ENCODE results near the gene NRSN2. TPM values are rescaled to one million over a fixed set of nuclear protein-coding genes. Genes with fewer than 3 reads are reported as not detected.
A peak's percentile ranks its signal among the peaks of the same experiment; 100 is the strongest.
"Not testable (repeated sequence)": the region's sequence is repeated elsewhere in the genome, so short reads cannot be mapped to it uniquely, and the experiment has no call there.

The NRSN2 gene
- total RNA-seq, 6 experiments from 2014 or later = 61.1 to 76.6 (median 65.4) TPM

GRCh38 chr20:375265-375889 lies 28.5 kb downstream of the NRSN2 start:
- no peak overlapping the region for H3K4me3 Mint-ChIP-seq
- H3K27ac Mint-ChIP-seq = no peak overlapping the region; the same call in 1 of the 2 replicates
- H3K36me3 Mint-ChIP-seq (ENCODE audit: low read depth) = no peaks in the 10 kb centered on the region

GRCh38 chr20:376089-376488 lies 29.2 kb downstream of the NRSN2 start:
- no peaks in the 10 kb centered on the region for H3K36me3 Mint-ChIP-seq (ENCODE audit: low read depth)
- H3K27me3 Mint-ChIP-seq (ENCODE audit: insufficient read depth) = peaks cover 2% of the 10 kb centered on the region
- peaks cover 31% of the 10 kb centered on the region for H3K4me1 Mint-ChIP-seq (ENCODE audit: low read depth)
- H3K9me3 Mint-ChIP-seq = no peaks in the 10 kb centered on the region
- H3K4me3 Mint-ChIP-seq = no peak overlapping the region
- TF ChIP-seq, protein P1, sequence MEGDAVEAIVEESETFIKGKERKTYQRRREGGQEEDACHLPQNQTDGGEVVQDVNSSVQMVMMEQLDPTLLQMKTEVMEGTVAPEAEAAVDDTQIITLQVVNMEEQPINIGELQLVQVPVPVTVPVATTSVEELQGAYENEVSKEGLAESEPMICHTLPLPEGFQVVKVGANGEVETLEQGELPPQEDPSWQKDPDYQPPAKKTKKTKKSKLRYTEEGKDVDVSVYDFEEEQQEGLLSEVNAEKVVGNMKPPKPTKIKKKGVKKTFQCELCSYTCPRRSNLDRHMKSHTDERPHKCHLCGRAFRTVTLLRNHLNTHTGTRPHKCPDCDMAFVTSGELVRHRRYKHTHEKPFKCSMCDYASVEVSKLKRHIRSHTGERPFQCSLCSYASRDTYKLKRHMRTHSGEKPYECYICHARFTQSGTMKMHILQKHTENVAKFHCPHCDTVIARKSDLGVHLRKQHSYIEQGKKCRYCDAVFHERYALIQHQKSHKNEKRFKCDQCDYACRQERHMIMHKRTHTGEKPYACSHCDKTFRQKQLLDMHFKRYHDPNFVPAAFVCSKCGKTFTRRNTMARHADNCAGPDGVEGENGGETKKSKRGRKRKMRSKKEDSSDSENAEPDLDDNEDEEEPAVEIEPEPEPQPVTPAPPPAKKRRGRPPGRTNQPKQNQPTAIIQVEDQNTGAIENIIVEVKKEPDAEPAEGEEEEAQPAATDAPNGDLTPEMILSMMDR (IDR thresholded peaks at IDR 0.05) = no peak
- no peak overlapping the region for H3K27ac Mint-ChIP-seq
- DNase-seq = no peak

More at GRCh38 chr20:375265-375889, 28.5 kb downstream of the NRSN2 start:
- no peak for DNase-seq
- H3K9me3 Mint-ChIP-seq = no peaks in the 10 kb centered on the region
- peaks cover 38% of the 10 kb centered on the region for H3K4me1 Mint-ChIP-seq (ENCODE audit: low read depth)
- TF ChIP-seq, protein P1 (IDR thresholded peaks at IDR 0.05) = no peak
- H3K27me3 Mint-ChIP-seq (ENCODE audit: insufficient read depth) = peaks cover 2% of the 10 kb centered on the region

- DNase-seq = no peak
- H3K27ac Mint-ChIP-seq = no peak overlapping the region; the same call in 1 of the 2 replicates
- no peaks in the 10 kb centered on the region for H3K9me3 Mint-ChIP-seq
- TF ChIP-seq, protein P1 (IDR thresholded peaks at IDR 0.05) = no peak
- peaks cover 24% of the 10 kb centered on the region for H3K4me1 Mint-ChIP-seq (ENCODE audit: low read depth)
- no peak overlapping the region for H3K4me3 Mint-ChIP-seq
- H3K36me3 Mint-ChIP-seq (ENCODE audit: low read depth) = no peaks in the 10 kb centered on the region
- peaks cover 2% of the 10 kb centered on the region for H3K27me3 Mint-ChIP-seq (ENCODE audit: insufficient read depth)
Observed at GRCh38 chr20:376750-377149, 29.8 kb downstream of the NRSN2 start.

- peaks cover 22% of the 10 kb centered on the region for H3K4me1 Mint-ChIP-seq (ENCODE audit: low read depth)
- H3K27me3 Mint-ChIP-seq (ENCODE audit: insufficient read depth); H3K4me3 Mint-ChIP-seq; DNase-seq; H3K9me3 Mint-ChIP-seq; H3K36me3 Mint-ChIP-seq (ENCODE audit: low read depth); H3K27ac Mint-ChIP-seq: not testable (repeated sequence)
Observed at GRCh38 chr20:377578-377977, 30.7 kb downstream of the NRSN2 start.

DNA sequence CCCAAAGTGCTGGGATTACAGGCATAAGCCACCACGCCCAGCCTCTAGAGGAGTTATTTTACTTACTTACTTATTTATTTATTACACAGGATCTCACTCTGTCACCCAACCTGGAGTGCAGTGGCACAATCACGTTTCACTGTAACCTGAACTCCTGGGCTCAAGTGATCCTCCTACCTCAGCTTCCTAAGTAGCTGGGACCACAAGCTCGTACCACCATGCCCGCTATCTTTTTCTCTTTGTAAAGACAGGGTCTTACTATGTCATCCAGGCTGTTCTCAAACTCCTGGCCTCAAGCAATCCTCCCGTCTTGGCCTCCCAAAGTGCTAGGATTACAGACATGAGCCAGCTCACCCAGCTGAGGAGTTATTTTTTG lies 32.0 kb downstream of the NRSN2 start:
- H3K4me1 Mint-ChIP-seq (ENCODE audit: low read depth) = peaks cover 18% of the 10 kb centered on the region
- no peak overlapping the region for H3K27ac Mint-ChIP-seq
- H3K4me3 Mint-ChIP-seq = no peak overlapping the region
- TF ChIP-seq, protein P1 (IDR thresholded peaks at IDR 0.05) = no peak
- H3K9me3 Mint-ChIP-seq = no peaks in the 10 kb centered on the region
- H3K27me3 Mint-ChIP-seq (ENCODE audit: insufficient read depth) = peaks cover 2% of the 10 kb centered on the region
- DNase-seq = no peak
- H3K36me3 Mint-ChIP-seq (ENCODE audit: low read depth) = no peaks in the 10 kb centered on the region

- Mint-ChIP-seq H3K4me3 (peak overlapping the region; percentile 86), H3K27me3 (ENCODE audit: insufficient read depth) (peaks cover 2% of the 10 kb centered on the region; the same call in 1 of the 2 replicates), H3K27ac (peak overlapping the region; percentile 70), H3K4me1 (ENCODE audit: low read depth) (peaks cover 13% of the 10 kb centered on the region), H3K9me3 (no peaks in the 10 kb centered on the region), H3K36me3 (ENCODE audit: low read depth) (peaks cover 2% of the 10 kb centered on the region; the same call in 1 of the 2 replicates)
- TF ChIP-seq, protein P1 (IDR thresholded peaks at IDR 0.05) = peak; percentile 37; the same call in 1 of the 2 replicates
- DNase-seq = peak; percentile 21
Observed at GRCh38 chr20:380763-381580, 34.1 kb downstream of the NRSN2 start.
